ENCODE data around the gene FGA. TPM values are rescaled to one million over a fixed set of nuclear protein-coding genes. Genes with fewer than 3 reads are reported as not detected.

Gene FGA
- total and polyA plus RNA-seq, 2 donors from 2014 or later: 5.3 to 6.1 TPM

GRCh38 chr4:154573190-154573870, 17.2 kb downstream of the FGA start:
- Histone ChIP-seq H3K27me3 (ENCODE audit: control insufficient read depth, insufficient read depth, low read length) (no peaks in the 10 kb centered on the region), H3K9me3 (ENCODE audit: control insufficient read depth in 2 of 3, insufficient read depth in 1 of 3, low read length in 3 of 3) (no peaks in the 10 kb centered on the region), H3K27ac (ENCODE audit: low read depth in 2 of 2, low read length in 2 of 2) (no peak overlapping the region), H3K36me3 (ENCODE audit: control insufficient read depth in 2 of 3, insufficient read depth in 3 of 3, low read length in 3 of 3) (no peaks in the 10 kb centered on the region), H3K4me3 (ENCODE audit: low read length in 3 of 3) (no peak overlapping the region), H3K9ac (ENCODE audit: low read length in 3 of 3) (no peak overlapping the region), H3K4me1 (ENCODE audit: control insufficient read depth in 2 of 3, insufficient read depth in 2 of 3, low read depth in 1 of 3, low read length in 3 of 3) (no peaks in the 10 kb centered on the region)
- no peak for DNase-seq
- FAIRE-seq: no peak
- intact Hi-C loops (cut with DNase I): no loop called here
- no peak for TF ChIP-seq CTCF (IDR thresholded peaks at IDR 0.05; ENCODE audit: borderline replicate concordance, extremely low read depth, insufficient read depth)

GRCh38 chr4:154569584-154569983, 21.0 kb downstream of the FGA start:
- no peaks in the 10 kb centered on the region for H3K9me3 ChIP-seq (ENCODE audit: control insufficient read depth in 2 of 3, insufficient read depth in 1 of 3, low read length in 3 of 3)
- no peaks in the 10 kb centered on the region for H3K27me3 ChIP-seq (ENCODE audit: control insufficient read depth, insufficient read depth, low read length)
- intact Hi-C loops (cut with DNase I): no loop called here
- DNase-seq: no peak
- H3K4me3 ChIP-seq (ENCODE audit: low read length in 3 of 3): no peak overlapping the region
- no peak overlapping the region for H3K27ac ChIP-seq (ENCODE audit: low read depth in 2 of 2, low read length in 2 of 2)
- no peaks in the 10 kb centered on the region for H3K4me1 ChIP-seq (ENCODE audit: control insufficient read depth in 2 of 3, insufficient read depth in 2 of 3, low read depth in 1 of 3, low read length in 3 of 3)
- no peak overlapping the region for H3K9ac ChIP-seq (ENCODE audit: low read length in 3 of 3)
- no peak for TF ChIP-seq CTCF (IDR thresholded peaks at IDR 0.05; ENCODE audit: borderline replicate concordance, extremely low read depth, insufficient read depth)
- FAIRE-seq: no peak
- no peaks in the 10 kb centered on the region for H3K36me3 ChIP-seq (ENCODE audit: control insufficient read depth in 2 of 3, insufficient read depth in 3 of 3, low read length in 3 of 3)

- no peak overlapping the region for H3K4me3 ChIP-seq (ENCODE audit: low read length in 3 of 3)
- H3K9me3 ChIP-seq (ENCODE audit: control insufficient read depth in 2 of 3, insufficient read depth in 1 of 3, low read length in 3 of 3): no peaks in the 10 kb centered on the region
- DNase-seq (no peak), FAIRE-seq (no peak)
- no peak overlapping the region for H3K9ac ChIP-seq (ENCODE audit: low read length in 3 of 3)
- H3K27me3 ChIP-seq (ENCODE audit: control insufficient read depth, insufficient read depth, low read length): no peaks in the 10 kb centered on the region
- no peaks in the 10 kb centered on the region for H3K36me3 ChIP-seq (ENCODE audit: control insufficient read depth in 2 of 3, insufficient read depth in 3 of 3, low read length in 3 of 3)
- intact Hi-C loops (cut with DNase I): no loop called here
- no peaks in the 10 kb centered on the region for H3K4me1 ChIP-seq (ENCODE audit: control insufficient read depth in 2 of 3, insufficient read depth in 2 of 3, low read depth in 1 of 3, low read length in 3 of 3)
- TF ChIP-seq CTCF (IDR thresholded peaks at IDR 0.05; ENCODE audit: borderline replicate concordance, extremely low read depth, insufficient read depth): no peak
- no peak overlapping the region for H3K27ac ChIP-seq (ENCODE audit: low read depth in 2 of 2, low read length in 2 of 2)
These were observed 21.5 kb downstream of the FGA start for GRCh38 chr4:154569028-154569427.

All from kidney (tissue), 14 donors.